Measurements from ENCODE around the gene RHOU.

GRCh38 chr1:228760979-228761378, 25.7 kb downstream of the RHOU start:
- TF ChIP-seq CTCF (IDR thresholded peaks at IDR 0.05) (no peak), POLR2A (IDR thresholded peaks at IDR 0.05) (no peak)
